Activated CD8-positive, alpha-beta memory T cell treated with anti-CD3 and anti-CD28 coated beads for 4 hours (primary cell): ENCODE measurements around the gene SPOP.
"Not testable (repeated sequence)": the region's sequence is repeated elsewhere in the genome, so short reads cannot be mapped to it uniquely, and the experiment has no call there.

Experiments used
- DNase-seq, 2 donors: peaks; one replicate each; pipeline ENCODE4 v3.0.0-alpha.2; 2020; ENCODE audit warnings: low read depth in 2 of 2

SPOP gene

GRCh38 chr17:49647256-49647585 lies 30.7 kb downstream of the SPOP start:
- no peak for DNase-seq

- no peak for DNase-seq
Observed at GRCh38 chr17:49646391-49647255, 31.3 kb downstream of the SPOP start.

GRCh38 chr17:49646056-49646390 lies 31.9 kb downstream of the SPOP start:
- not testable (repeated sequence) for DNase-seq

GRCh38 chr17:49645654-49646053 lies 32.2 kb downstream of the SPOP start:
- DNase-seq, result no peak

- no peak for DNase-seq
Observed at GRCh38 chr17:49640556-49640955, 37.3 kb downstream of the SPOP start.

GRCh38 chr17:49638818-49639217 lies 39.1 kb downstream of the SPOP start:
- DNase-seq, result no peak

GRCh38 chr17:49637739-49638138 lies 40.2 kb downstream of the SPOP start:
- DNase-seq, result no peak

GRCh38 chr17:49637050-49637449 lies 40.8 kb downstream of the SPOP start:
- no peak for DNase-seq

GRCh38 chr17:49635121-49635520 lies 42.8 kb downstream of the SPOP start:
- no peak for DNase-seq

- no peak for DNase-seq
Observed at GRCh38 chr17:49634485-49634860, 43.4 kb downstream of the SPOP start.

GRCh38 chr17:49633762-49634484 lies 44.0 kb downstream of the SPOP start:
- no peak for DNase-seq

- DNase-seq, result no peak
Observed at GRCh38 chr17:49633250-49633649, 44.6 kb downstream of the SPOP start.

GRCh38 chr17:49632201-49632600 lies 45.7 kb downstream of the SPOP start:
- no peak for DNase-seq

- DNase-seq, result no peak
Observed at GRCh38 chr17:49631496-49631895, 46.4 kb downstream of the SPOP start.

- no peak for DNase-seq
Observed at GRCh38 chr17:49630113-49630900, 47.6 kb downstream of the SPOP start.

GRCh38 chr17:49629447-49629846 lies 48.5 kb downstream of the SPOP start:
- DNase-seq, result no peak

- DNase-seq, result no peak
Observed at GRCh38 chr17:49624896-49625295, 53.0 kb downstream of the SPOP start.

- no peak for DNase-seq
Observed at GRCh38 chr17:49621946-49622529, 55.9 kb downstream of the SPOP start.

GRCh38 chr17:49621420-49621819 lies 56.5 kb downstream of the SPOP start:
- no peak for DNase-seq

GRCh38 chr17:49618028-49618611 lies 59.8 kb downstream of the SPOP start:
- no peak for DNase-seq

GRCh38 chr17:49616601-49617131 lies 61.2 kb downstream of the SPOP start:
- no peak for DNase-seq

GRCh38 chr17:49616086-49616485 lies 61.8 kb downstream of the SPOP start:
- DNase-seq, result no peak
